K562 (cell line): ENCODE data around the gene RFESD. TPM values are rescaled to one million over a fixed set of nuclear protein-coding genes. Genes with fewer than 3 reads are reported as not detected.

ENCODE experiments used
- ATAC-seq: fragments of 200-7000 bp; cut with Tn5 transposase; 3 replicates; pipeline ENCODE4 v1.9.1; 2020; ENCODE audit warnings: moderate library complexity
- BruUV-seq: library from RNA; stranded (reverse); fragments of 400-500 nt; replicated peaks from 2 replicates; lab custom pipeline; 2021; lab: Mats Ljungman, UMichigan
- CTCF ChIA-PET: fragments of 300-600 bp; formaldehyde crosslinking; extraction: SDS; loops from one replicate; lab custom pipeline; 2021; ENCODE audit warnings: low intra/inter-chr PET ratio; lab: Yijun Ruan, JAX
- POLR2A ChIA-PET: fragments of 300-600, 350-650 bp; sonication (Branson Sonifier 250); formaldehyde crosslinking; extraction: SDS; loops from one replicate; lab custom pipeline; 2021; ENCODE audit warnings: antibody characterized with exemption, inconsistent platforms; lab: Yijun Ruan, JAX
- DNase-seq, 4 experiments: peaks; one replicate each; pipeline versions ENCODE4 v3.0.0 to v3.0.0-alpha.2; 2011 to 2018; ENCODE audit warnings: low spot score in 3 of 4, mixed read lengths in 3 of 4; ENCODE audit errors: extremely low read depth in 1 of 4
- FAIRE-seq: peaks from 2 replicates; lab custom pipeline; 2011; peaks lifted over from hg19 to GRCh38; lab: Jason Lieb, UNC
- H2AFZ ChIP-seq: 2 replicates; pipeline ENCODE4 v1.6.0; 2011; ENCODE audit warnings: low read depth, low read length, control low read depth, inconsistent platforms
- H3K27ac ChIP-seq: fragments of 200-600 bp; 3 replicates; pipeline ENCODE4 v1.8.0; 2011; ENCODE audit warnings: low read depth, mild to moderate bottlenecking, control low read depth, inconsistent platforms, low read length, moderate library complexity, mixed read lengths; ENCODE audit errors: extremely low read depth
- H3K27me3 ChIP-seq, 2 experiments: fragments of 300-600 bp in 1 of 2; 2 replicates in 1 of 2; 3 replicates in 1 of 2; pipeline versions ENCODE4 v1.6.0 to v1.8.0; 2011; ENCODE audit warnings: inconsistent platforms in 2 of 2, low read length in 2 of 2, mild to moderate bottlenecking in 1 of 2, mixed read lengths in 1 of 2, moderate library complexity in 1 of 2; ENCODE audit not compliant: control insufficient read depth in 2 of 2, insufficient read depth in 2 of 2
- H3K36me3 ChIP-seq: fragments of 300-600 bp; 3 replicates; pipeline ENCODE4 v1.8.0; 2011; ENCODE audit warnings: mild to moderate bottlenecking, low read length, inconsistent platforms; ENCODE audit not compliant: control insufficient read depth, insufficient read depth
- H3K4me1 ChIP-seq, 2 experiments: fragments of 200-600 bp in 1 of 2; replicated peaks in 1 of 2; 2 replicates in 1 of 2; 3 replicates in 1 of 2; pipeline versions ENCODE4 v1.5.1 to v1.8.0; 2011; ENCODE audit warnings: inconsistent platforms in 2 of 2, low read length in 2 of 2, mild to moderate bottlenecking in 1 of 2, mixed read lengths in 1 of 2, moderate library complexity in 1 of 2; ENCODE audit not compliant: control insufficient read depth in 2 of 2, insufficient read depth in 2 of 2
- H3K4me2 ChIP-seq: 2 replicates; pipeline ENCODE4 v1.6.1; 2011; ENCODE audit warnings: low read length, control low read depth, inconsistent platforms, mixed read lengths; ENCODE audit not compliant: insufficient read depth
- H3K4me3 ChIP-seq: fragments of 200-600 bp; sonication (generic), shearing (Covaris generic); 2 replicates; pipeline ENCODE4 v1.5.1; 2016; ENCODE audit warnings: control low read depth, inconsistent platforms
- H3K79me2 ChIP-seq: fragments of 200-600 bp; 3 replicates; pipeline ENCODE4 v1.8.0; 2011; ENCODE audit warnings: low read length, inconsistent platforms; ENCODE audit not compliant: control insufficient read depth, insufficient read depth
- H3K9ac ChIP-seq, 2 experiments: 2 replicates each; pipeline versions ENCODE4 v1.6.0 to v1.6.1; 2011; ENCODE audit warnings: low read depth in 2 of 2, low read length in 2 of 2, control low read depth in 1 of 2, inconsistent platforms in 1 of 2, mild to moderate bottlenecking in 1 of 2, mixed read lengths in 1 of 2; ENCODE audit not compliant: insufficient read depth in 1 of 2
- H3K9me1 ChIP-seq: one replicate; pipeline ENCODE4 v1.6.0; 2011; ENCODE audit warnings: inconsistent platforms, mild to moderate bottlenecking, low read length, moderate library complexity; ENCODE audit not compliant: control insufficient read depth, insufficient read depth
- H3K9me3 ChIP-seq: replicated peaks from 2 replicates; pipeline ENCODE4 v1.5.1; 2011; ENCODE audit warnings: low read depth, low read length, inconsistent platforms; ENCODE audit not compliant: control insufficient read depth, insufficient read depth
- H4K20me1 ChIP-seq: replicated peaks from 2 replicates; pipeline ENCODE4 v1.6.1; 2011; ENCODE audit warnings: low read length, inconsistent platforms, mixed read lengths; ENCODE audit not compliant: control insufficient read depth, insufficient read depth
- FOXJ3 ChIP-seq: sonication (generic); formaldehyde crosslinking; IDR thresholded peaks from 2 replicates; pipeline ENCODE4 v1.4.0; 2020; ENCODE audit warnings: mild to moderate bottlenecking, missing genetic modification reagents
- IRF2 ChIP-seq: sonication (generic); formaldehyde crosslinking; IDR thresholded peaks from 2 replicates; pipeline ENCODE4 v1.8.1; 2022; ENCODE audit warnings: mild to moderate bottlenecking, missing genetic modification reagents
- SNAPC5 ChIP-seq: fragments of 250-450 bp; sonication (Bioruptor Pico); IDR thresholded peaks from 2 replicates; pipeline ENCODE4 v1.8.0; 2021; ENCODE audit warnings: moderate library complexity, mild to moderate bottlenecking, inconsistent platforms
- USF1 ChIP-seq: sonication (generic); formaldehyde crosslinking; IDR thresholded peaks from 2 replicates; pipeline ENCODE4 v1.9.0; 2022; ENCODE audit warnings: mild to moderate bottlenecking, missing genetic modification reagents
- ZBTB8A ChIP-seq: fragments of 450-650 bp; IDR thresholded peaks from 2 replicates; pipeline ENCODE4 v1.6.1; 2018; ENCODE audit warnings: mild to moderate bottlenecking, moderate library complexity; ENCODE audit not compliant: partially characterized antibody
- ZNF274 ChIP-seq: IDR thresholded peaks from 2 replicates; pipeline ENCODE4 v1.6.1; 2011; ENCODE audit warnings: low read depth, mild to moderate bottlenecking, low read length, moderate library complexity, borderline replicate concordance
- ZNF316 ChIP-seq: fragments of 450-650 bp; IDR thresholded peaks from 2 replicates; pipeline ENCODE4 v1.6.1; 2016
- WGBS: fragments of 100-300 bp; shearing (Covaris generic); methylation state at CpG from one replicate; pipeline ENCODE4 v1.1.6; 2016; ENCODE audit warnings: low coverage, mixed read lengths; ENCODE audit not compliant: insufficient coverage; ENCODE audit errors: missing lambda C conversion rate; 5-methylcytosine and 5-hydroxymethylcytosine counted together
- in situ Hi-C: fragments of 300-500 bp; cut with MboI; formaldehyde crosslinking; loops from 4 replicates; pipeline ENCODE4 v1.15.0; 2018; ENCODE audit warnings: inconsistent platforms, mixed read lengths
- intact Hi-C: fragments of 100-400 bp; cut with micrococcal nuclease; formaldehyde crosslinking; loops from 2 replicates; pipeline ENCODE4 v1.14.2; 2022
- polyA plus RNA-seq, 8 experiments: library from polyadenylated mRNA; depleted of rRNA in 4 of 8; stranded (reverse) in 5 of 8; unstranded in 3 of 8; fragments of >200 nt; fragmentation: Nextera tagmentation in 2 of 8; fragmentation: Illumina TruSeq in 1 of 8; extraction: Ambion mirVana in 2 of 8; extraction: Trizol in 1 of 8; gene quantifications; 2 replicates each; pipeline versions ENCODE4 v1.2.1 to v1.2.3, GENCODE V29; 2011 to 2014; ENCODE audit warnings: inconsistent platforms in 1 of 8, missing spikeins in 1 of 8
- total RNA-seq, 7 experiments: library from RNA; depleted of rRNA in 6 of 7; stranded (reverse); fragments of >200 nt in 6 of 7; fragmentation: Illumina TruSeq in 2 of 7; extraction: Trizol in 2 of 7; gene quantifications; 2 replicates each; pipeline versions ENCODE4 v1.2.1 to v1.2.3, GENCODE V29; 2011 to 2021; ENCODE audit warnings: low replicate concordance in 1 of 7

Gene RFESD
- total and polyA plus RNA-seq, 9 of the 15 experiments (the other 6 are each of a cell fraction or from before 2014, with no cell fraction given): 62.3 to 600 (median 140) TPM

- TF ChIP-seq FOXJ3 (CRISPR knock-in tag) (no peak), USF1 (CRISPR knock-in tag) (no peak), IRF2 (CRISPR knock-in tag) (no peak)
These were observed 36.0 kb upstream of the RFESD start (continued) for GRCh38 chr5:95610546-95610945.

- FAIRE-seq (no peak), ATAC-seq (no peak), DNase-seq (no peak)
- Histone ChIP-seq H3K27ac (no peak overlapping the region), H3K36me3 (no peaks in the 10 kb centered on the region), H3K4me3 (no peak overlapping the region), H3K4me2 (no peak overlapping the region), H3K9me3 (peaks cover 2% of the 10 kb centered on the region), H3K9ac (no peak overlapping the region), H3K79me2 (no peaks in the 10 kb centered on the region), H2AFZ (no peak overlapping the region), H3K4me1 (no peaks in the 10 kb centered on the region; a peak in 1 of 5 replicates), H4K20me1 (no peaks in the 10 kb centered on the region), H3K27me3 (no peaks in the 10 kb centered on the region), H3K9me1 (no peaks in the 10 kb centered on the region)
- ChIA-PET CTCF (no interaction called here), POLR2A (interaction anchor here (0.6 kb wide), 1 partner anchor 1571 kb away, joined by 3 read pairs; no protein-coding TSS in a partner anchor)
- in situ Hi-C loops: no loop called here
- TF ChIP-seq ZBTB8A (no peak), ZNF316 (peak; percentile 51), SNAPC5 (CRISPR knock-in tag) (no peak), ZNF274 (0 out of 2 replicates have a peak, but pooled peaks have one; percentile 30)
- WGBS: 18% methylated on average over 3 of the region's 3 CpGs
- no TSS peak for BruUV-seq
- intact Hi-C loops: no loop called here
These were observed 35.2 kb upstream of the RFESD start for GRCh38 chr5:95611396-95611795.
